Fibroblast of lung (primary cell): ENCODE measurements around the gene SCN3A. TPM values are rescaled to one million over a fixed set of nuclear protein-coding genes. Genes with fewer than 3 reads are reported as not detected.

Source experiments
- DNase-seq, 2 donors: peaks; one replicate each; pipeline versions ENCODE4 v3.0.0 to v3.0.0-alpha.2; 2010; ENCODE audit warnings: low read depth in 2 of 2
- H2AFZ ChIP-seq: 2 replicates; pipeline ENCODE4 v1.5.1; 2012; ENCODE audit warnings: low read length, control low read depth, inconsistent platforms
- H3K27ac ChIP-seq: 2 replicates; pipeline ENCODE4 v1.5.1; 2011; ENCODE audit warnings: low read length, control low read depth; ENCODE audit not compliant: insufficient read depth
- H3K27me3 ChIP-seq: 2 replicates; pipeline ENCODE4 v1.5.1; 2011; ENCODE audit warnings: mild to moderate bottlenecking, low read length; ENCODE audit not compliant: control insufficient read depth, insufficient read depth
- H3K36me3 ChIP-seq: 2 replicates; pipeline ENCODE4 v1.5.1; 2011; ENCODE audit warnings: low read length; ENCODE audit not compliant: control insufficient read depth, insufficient read depth
- H3K4me1 ChIP-seq: 2 replicates; pipeline ENCODE4 v1.5.1; 2011; ENCODE audit warnings: low read length; ENCODE audit not compliant: control insufficient read depth, insufficient read depth; ENCODE audit errors: extremely low read depth
- H3K4me2 ChIP-seq: 2 replicates; pipeline ENCODE4 v1.5.1; 2011; ENCODE audit warnings: low read length, control low read depth; ENCODE audit not compliant: insufficient read depth; ENCODE audit errors: extremely low read depth
- H3K4me3 ChIP-seq, 4 experiments: fragments of 200-600 bp in 1 of 4; sonication (generic) in 1 of 4; replicated peaks in 1 of 4; 2 replicates each; pipeline ENCODE4 v1.5.1; 2011 to 2016; ENCODE audit warnings: low read length in 4 of 4, low read depth in 3 of 4, mild to moderate bottlenecking in 3 of 4, control low read depth in 2 of 4, inconsistent platforms in 1 of 4, mixed read lengths in 1 of 4; ENCODE audit not compliant: insufficient read depth in 1 of 4; ENCODE audit errors: control extremely low read depth in 1 of 4
- H3K79me2 ChIP-seq: 2 replicates; pipeline ENCODE4 v1.5.1; 2012; ENCODE audit warnings: mild to moderate bottlenecking, low read length, inconsistent platforms; ENCODE audit not compliant: control insufficient read depth, insufficient read depth
- H3K9ac ChIP-seq: 2 replicates; pipeline ENCODE4 v1.5.1; 2011; ENCODE audit warnings: mild to moderate bottlenecking, low read length, control low read depth; ENCODE audit not compliant: insufficient read depth
- H3K9me3 ChIP-seq: 2 replicates; pipeline ENCODE4 v1.5.1; 2012; ENCODE audit warnings: low read depth, low read length; ENCODE audit not compliant: control insufficient read depth, insufficient read depth
- H4K20me1 ChIP-seq: 2 replicates; pipeline ENCODE4 v1.5.1; 2011; ENCODE audit warnings: low read length; ENCODE audit not compliant: control insufficient read depth, insufficient read depth; ENCODE audit errors: extremely low read depth
- EZH2 ChIP-seq: IDR thresholded peaks from 2 replicates; pipeline ENCODE4 v1.5.1; 2012; ENCODE audit warnings: low read length, control low read depth, mild to moderate bottlenecking; ENCODE audit errors: missing control alignments
- polyA plus RNA-seq, 2 donors: library from polyadenylated mRNA; depleted of rRNA in 1 of 2; stranded (reverse) in 1 of 2; unstranded in 1 of 2; fragments of >200 nt; gene quantifications; 2 replicates each; pipeline ENCODE4 v1.2.1, GENCODE V29; 2011 to 2012; ENCODE audit warnings: missing spikeins in 1 of 2
- total RNA-seq: library from RNA; depleted of rRNA; stranded (reverse); fragments of >200 nt; gene quantifications from 2 replicates; pipeline ENCODE4 v1.2.1, GENCODE V29; 2014
- TF ChIP-seq, protein P1 (sequence below), 2 donors: IDR thresholded peaks in 1 of 2; conservative IDR thresholded peaks in 1 of 2; 1 replicate in 1 of 2; 2 replicates in 1 of 2; pipeline ENCODE4 v1.5.1; 2011 to 2012; ENCODE audit warnings: low read length in 2 of 2, control low read depth in 1 of 2, inconsistent platforms in 1 of 2, low read depth in 1 of 2, mild to moderate bottlenecking in 1 of 2

The SCN3A gene
- total and polyA plus RNA-seq, 2 donors (not counting 1 experiment from before 2014, with no cell fraction given) = 0.14 to 0.33 TPM

DNA sequence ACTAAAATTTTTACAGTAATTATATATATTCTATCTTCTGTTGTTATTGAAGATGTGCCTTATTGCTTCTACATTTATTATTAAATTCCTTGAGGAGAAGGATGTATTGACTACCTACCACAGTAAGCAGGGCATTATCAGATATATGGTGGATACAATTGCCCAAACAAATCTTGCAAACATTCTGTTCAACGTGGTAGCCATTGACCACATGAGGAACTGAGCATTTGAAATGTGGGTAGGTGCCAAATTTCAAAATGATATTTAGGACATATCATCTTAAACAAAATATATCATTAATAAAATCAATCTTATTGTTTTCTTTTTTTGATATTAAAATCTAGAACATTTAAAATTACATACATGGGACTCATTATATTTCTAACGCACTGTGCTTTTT is 11.1 kb downstream of the SCN3A start:
- Histone ChIP-seq H3K79me2 (no peaks in the 10 kb centered on the region), H3K36me3 (no peaks in the 10 kb centered on the region), H3K9ac (no peak overlapping the region), H3K4me3 (no peak overlapping the region), H3K27ac (no peak overlapping the region), H3K9me3 (no peaks in the 10 kb centered on the region), H3K4me2 (no peak overlapping the region), H2AFZ (no peak overlapping the region), H3K27me3 (no peaks in the 10 kb centered on the region), H4K20me1 (no peaks in the 10 kb centered on the region), H3K4me1 (no peaks in the 10 kb centered on the region)
- TF ChIP-seq EZH2 = no peak
- TF ChIP-seq, protein P1, sequence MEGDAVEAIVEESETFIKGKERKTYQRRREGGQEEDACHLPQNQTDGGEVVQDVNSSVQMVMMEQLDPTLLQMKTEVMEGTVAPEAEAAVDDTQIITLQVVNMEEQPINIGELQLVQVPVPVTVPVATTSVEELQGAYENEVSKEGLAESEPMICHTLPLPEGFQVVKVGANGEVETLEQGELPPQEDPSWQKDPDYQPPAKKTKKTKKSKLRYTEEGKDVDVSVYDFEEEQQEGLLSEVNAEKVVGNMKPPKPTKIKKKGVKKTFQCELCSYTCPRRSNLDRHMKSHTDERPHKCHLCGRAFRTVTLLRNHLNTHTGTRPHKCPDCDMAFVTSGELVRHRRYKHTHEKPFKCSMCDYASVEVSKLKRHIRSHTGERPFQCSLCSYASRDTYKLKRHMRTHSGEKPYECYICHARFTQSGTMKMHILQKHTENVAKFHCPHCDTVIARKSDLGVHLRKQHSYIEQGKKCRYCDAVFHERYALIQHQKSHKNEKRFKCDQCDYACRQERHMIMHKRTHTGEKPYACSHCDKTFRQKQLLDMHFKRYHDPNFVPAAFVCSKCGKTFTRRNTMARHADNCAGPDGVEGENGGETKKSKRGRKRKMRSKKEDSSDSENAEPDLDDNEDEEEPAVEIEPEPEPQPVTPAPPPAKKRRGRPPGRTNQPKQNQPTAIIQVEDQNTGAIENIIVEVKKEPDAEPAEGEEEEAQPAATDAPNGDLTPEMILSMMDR (conservative IDR thresholded peaks at IDR 0.05 in 1 of 2, IDR thresholded peaks at IDR 0.05 in 1 of 2; ENCODE audit: low read depth in 1 of 2, low read length in 2 of 2) = no peak
- no peak for DNase-seq

DNA sequence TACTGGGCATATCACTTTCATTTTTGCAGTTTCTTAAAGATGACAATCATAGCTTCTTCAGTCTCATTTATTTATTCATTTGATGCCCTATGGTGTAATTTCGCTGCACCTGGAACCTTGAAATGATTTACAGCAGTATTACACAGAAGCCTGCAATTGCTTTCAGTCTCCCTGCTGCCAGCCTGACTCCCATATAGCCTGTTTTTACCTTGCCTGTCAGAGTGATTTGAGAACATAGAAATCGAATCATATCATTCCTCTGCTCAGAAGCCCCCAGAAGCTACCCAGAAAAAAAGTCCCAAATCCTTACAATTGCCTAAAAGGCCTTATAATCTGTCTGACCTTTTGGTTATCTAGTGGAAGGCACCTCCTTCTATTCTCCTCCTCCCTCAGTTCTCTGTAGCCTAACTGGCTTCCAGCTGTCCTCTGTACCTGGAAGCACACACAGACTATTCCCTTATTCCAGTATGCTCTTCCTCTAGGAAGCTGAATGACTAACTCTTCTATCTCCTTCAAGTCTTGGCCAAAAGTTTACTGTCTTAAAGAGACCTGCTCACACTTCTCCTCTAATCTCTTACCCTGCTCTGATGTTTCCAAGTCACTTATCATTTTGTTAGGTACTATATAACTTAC is 12.6 kb downstream of the SCN3A start:
- no peaks in the 10 kb centered on the region for H3K4me1 ChIP-seq
- no peak overlapping the region for H2AFZ ChIP-seq
- no peaks in the 10 kb centered on the region for H3K79me2 ChIP-seq
- no peak for TF ChIP-seq EZH2
- TF ChIP-seq, protein P1 (conservative IDR thresholded peaks at IDR 0.05 in 1 of 2, IDR thresholded peaks at IDR 0.05 in 1 of 2; ENCODE audit: low read depth in 1 of 2, low read length in 2 of 2) = no peak
- H3K4me2 ChIP-seq = no peak overlapping the region
- H3K27me3 ChIP-seq = no peaks in the 10 kb centered on the region
- H3K9me3 ChIP-seq = no peaks in the 10 kb centered on the region
- no peaks in the 10 kb centered on the region for H3K36me3 ChIP-seq
- no peak overlapping the region for H3K9ac ChIP-seq
- H3K27ac ChIP-seq = no peak overlapping the region
- DNase-seq = no peak
- H3K4me3 ChIP-seq = no peak overlapping the region
- no peaks in the 10 kb centered on the region for H4K20me1 ChIP-seq

DNA sequence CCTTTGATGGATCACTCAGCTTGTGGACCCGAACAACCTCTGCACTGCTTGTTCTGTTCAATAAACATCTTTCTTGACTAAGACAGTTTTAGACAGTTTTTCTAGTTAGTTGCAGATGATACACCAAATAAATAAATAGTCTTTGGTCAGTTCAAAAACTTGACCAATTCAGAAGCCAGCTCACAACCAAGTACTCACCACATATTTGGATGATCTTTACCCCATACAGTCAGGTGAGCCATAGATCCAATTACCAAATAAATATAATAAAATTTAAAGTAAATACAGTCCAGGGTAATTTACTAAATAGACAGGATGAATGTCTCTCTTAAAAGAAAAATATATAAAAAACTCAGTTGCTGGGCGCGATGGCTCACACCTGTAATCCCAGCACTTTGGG is 18.2 kb downstream of the SCN3A start:
- H3K9ac ChIP-seq = no peak overlapping the region
- DNase-seq = no peak
- no peak overlapping the region for H2AFZ ChIP-seq

More for the DNA sequence above, 18.2 kb downstream of the SCN3A start:
- H3K79me2 ChIP-seq = no peaks in the 10 kb centered on the region
- no peak overlapping the region for H3K4me2 ChIP-seq
- H3K4me3 ChIP-seq = no peak overlapping the region
- no peaks in the 10 kb centered on the region for H3K27me3 ChIP-seq
- H3K4me1 ChIP-seq = no peaks in the 10 kb centered on the region
- no peaks in the 10 kb centered on the region for H3K36me3 ChIP-seq
- no peak overlapping the region for H3K27ac ChIP-seq
- TF ChIP-seq, protein P1 (conservative IDR thresholded peaks at IDR 0.05 in 1 of 2, IDR thresholded peaks at IDR 0.05 in 1 of 2; ENCODE audit: low read depth in 1 of 2, low read length in 2 of 2) = no peak
- TF ChIP-seq EZH2 = no peak
- H3K9me3 ChIP-seq = no peaks in the 10 kb centered on the region
- H4K20me1 ChIP-seq = no peaks in the 10 kb centered on the region
